AG04450 (cell line): Measurements from ENCODE around the gene SKI. TPM values are rescaled to one million over a fixed set of nuclear protein-coding genes. Genes with fewer than 3 reads are reported as not detected.

ENCODE experiments used
- CTCF ChIA-PET: fragments of 300-600, 350-600 bp; formaldehyde crosslinking; extraction: SDS; loops from one replicate; lab custom pipeline; 2022; ENCODE audit warnings: antibody characterized with exemption, inconsistent platforms; lab: Charles Lee
- POLR2A ChIA-PET: fragments of 350-600 bp; formaldehyde crosslinking; extraction: SDS; loops from one replicate; lab custom pipeline; 2021; ENCODE audit warnings: antibody characterized with exemption, inconsistent platforms; lab: Yijun Ruan, JAX
- DNase-seq: peaks from one replicate; pipeline ENCODE4 v3.0.0-alpha.2; 2011; ENCODE audit warnings: low read depth, low spot score
- H3K27ac ChIP-seq: one replicate; pipeline ENCODE4 v1.5.1; 2012; ENCODE audit warnings: low read depth, low read length, control low read depth
- H3K27me3 ChIP-seq: one replicate; pipeline ENCODE4 v1.6.0; 2012; ENCODE audit warnings: low read length; ENCODE audit not compliant: control insufficient read depth, insufficient read depth
- H3K4me3 ChIP-seq: 2 replicates; pipeline ENCODE4 v1.5.1; 2011; ENCODE audit warnings: mild to moderate bottlenecking, low read depth, low read length, control low read depth
- H3K9me3 ChIP-seq: 2 replicates; pipeline ENCODE4 v1.5.1; 2012; ENCODE audit warnings: low read length; ENCODE audit not compliant: control insufficient read depth, insufficient read depth
- polyA plus RNA-seq: library from polyadenylated mRNA; depleted of rRNA; stranded (reverse); fragments of >200 nt; gene quantifications from 2 replicates; pipeline ENCODE4 v1.2.3, GENCODE V29; 2011
- TF ChIP-seq, protein P1 (sequence below): IDR thresholded peaks from 2 replicates; pipeline ENCODE4 v1.5.1; 2011; ENCODE audit warnings: low read depth, low read length, control low read depth, inconsistent platforms

SKI gene
- polyA plus RNA-seq, 1 experiment = 6.7 TPM

DNA sequence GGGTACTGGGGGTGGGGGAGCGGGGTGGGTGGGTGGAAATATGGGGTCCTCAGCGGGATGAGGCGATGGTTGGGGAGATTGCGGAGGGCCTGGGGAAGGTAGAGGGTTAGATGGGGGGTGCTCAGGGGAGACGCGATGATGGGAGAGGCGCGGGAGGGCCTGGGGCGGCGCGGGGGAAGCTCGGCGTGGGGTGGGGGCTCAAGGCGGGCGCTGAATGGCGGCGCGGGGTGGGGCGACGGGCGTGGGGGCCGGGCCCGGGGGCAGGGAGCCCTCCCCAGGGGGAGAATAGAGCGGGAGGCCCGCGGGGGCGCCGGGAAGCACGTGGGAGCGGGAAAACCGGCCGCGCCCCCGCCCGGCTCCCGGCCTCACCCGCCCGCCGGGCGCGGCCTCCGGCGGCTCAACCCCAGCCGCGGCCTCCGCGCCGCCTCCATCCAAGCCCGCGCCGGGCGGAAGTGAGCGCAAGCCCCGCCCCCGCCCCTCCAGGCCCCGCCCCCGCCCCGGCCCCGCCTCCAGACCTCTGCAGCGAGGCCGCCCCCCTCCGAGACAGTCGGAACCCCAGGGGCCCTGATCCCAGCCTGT, 33.7 kb upstream of the SKI start, which contains the start of gene FAAP20:
TSS of gene FAAP20 (minus strand) at position 454 of the 579 bp plus-strand sequence. CDS start at position 431, 23 bp downstream.
- DNase-seq = no peak
- CTCF ChIA-PET = interaction anchor here (0.6 to 7.3 kb wide), 36 partner anchors 10 to 390 kb away, joined by 3 to 255 read pairs (median 4); partner anchors contain the start of genes MORN1 and RER1
- POLR2A ChIA-PET = interaction anchor here (0.7 to 2.1 kb wide), 9 partner anchors 10 to 391 kb away, joined by 3 to 24 read pairs (median 4); partner anchors contain the start of genes MORN1 and RER1
- TF ChIP-seq, protein P1, sequence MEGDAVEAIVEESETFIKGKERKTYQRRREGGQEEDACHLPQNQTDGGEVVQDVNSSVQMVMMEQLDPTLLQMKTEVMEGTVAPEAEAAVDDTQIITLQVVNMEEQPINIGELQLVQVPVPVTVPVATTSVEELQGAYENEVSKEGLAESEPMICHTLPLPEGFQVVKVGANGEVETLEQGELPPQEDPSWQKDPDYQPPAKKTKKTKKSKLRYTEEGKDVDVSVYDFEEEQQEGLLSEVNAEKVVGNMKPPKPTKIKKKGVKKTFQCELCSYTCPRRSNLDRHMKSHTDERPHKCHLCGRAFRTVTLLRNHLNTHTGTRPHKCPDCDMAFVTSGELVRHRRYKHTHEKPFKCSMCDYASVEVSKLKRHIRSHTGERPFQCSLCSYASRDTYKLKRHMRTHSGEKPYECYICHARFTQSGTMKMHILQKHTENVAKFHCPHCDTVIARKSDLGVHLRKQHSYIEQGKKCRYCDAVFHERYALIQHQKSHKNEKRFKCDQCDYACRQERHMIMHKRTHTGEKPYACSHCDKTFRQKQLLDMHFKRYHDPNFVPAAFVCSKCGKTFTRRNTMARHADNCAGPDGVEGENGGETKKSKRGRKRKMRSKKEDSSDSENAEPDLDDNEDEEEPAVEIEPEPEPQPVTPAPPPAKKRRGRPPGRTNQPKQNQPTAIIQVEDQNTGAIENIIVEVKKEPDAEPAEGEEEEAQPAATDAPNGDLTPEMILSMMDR = no peak
- H3K27ac ChIP-seq = peak within 1 kb of the TSS; percentile 89
- peak within 1 kb of the TSS; percentile 70 for H3K4me3 ChIP-seq
- H3K9me3 ChIP-seq = no peaks in the 10 kb centered on the region; the same call in 1 of the 2 replicates
- H3K27me3 ChIP-seq = no peaks in the 10 kb centered on the region

- DNase-seq = peak; percentile 48
- CTCF ChIA-PET = interaction anchor here (0.6 to 7.3 kb wide), 39 partner anchors 9 to 389 kb away, joined by 3 to 255 read pairs (median 4); partner anchors contain the start of genes MORN1 and RER1
- Histone ChIP-seq H3K4me3 (peak overlapping the region; percentile 70), H3K27ac (peak overlapping the region; percentile 89), H3K27me3 (no peaks in the 10 kb centered on the region), H3K9me3 (no peaks in the 10 kb centered on the region; the same call in 1 of the 2 replicates)
- POLR2A ChIA-PET = interaction anchor here (0.7 to 2.1 kb wide), 11 partner anchors 9 to 390 kb away, joined by 3 to 24 read pairs (median 4); partner anchors contain the start of genes MORN1 and RER1
- TF ChIP-seq, protein P1 = peak; percentile 85
Measured at GRCh38 chr1:2194898-2195673, 33.0 kb upstream of the SKI start.

GRCh38 chr1:2195785-2196184, 32.3 kb upstream of the SKI start:
- no peak for DNase-seq
- CTCF ChIA-PET = interaction anchor here (0.6 to 7.3 kb wide), 11 partner anchors 8 to 197 kb away, joined by 3 to 255 read pairs (median 6); no protein-coding TSS in a partner anchor
- H3K27ac ChIP-seq = peak overlapping the region; percentile 89

GRCh38 chr1:2196901-2197638, 31.0 kb upstream of the SKI start:
- CTCF ChIA-PET = interaction anchor here (0.9 to 7.3 kb wide), 2 partner anchors 115 to 184 kb away, joined by 3 to 255 read pairs; no protein-coding TSS in a partner anchor
- no peak overlapping the region for H3K4me3 ChIP-seq
- TF ChIP-seq, protein P1 = no peak
- POLR2A ChIA-PET = interaction anchor here (0.6 kb wide), 1 partner anchor 8 kb away, joined by 3 read pairs; no protein-coding TSS in a partner anchor
- H3K27me3 ChIP-seq = no peaks in the 10 kb centered on the region
- no peak for DNase-seq
- no peak overlapping the region for H3K27ac ChIP-seq
- no peaks in the 10 kb centered on the region; the same call in 1 of the 2 replicates for H3K9me3 ChIP-seq

More at GRCh38 chr1:2195785-2196184, 32.3 kb upstream of the SKI start:
- Histone ChIP-seq H3K9me3 (no peaks in the 10 kb centered on the region; the same call in 1 of the 2 replicates), H3K4me3 (no peak overlapping the region), H3K27me3 (no peaks in the 10 kb centered on the region)
- POLR2A ChIA-PET = interaction anchor here (1.2 to 2.1 kb wide), 3 partner anchors 186 to 196 kb away, joined by 4 to 24 read pairs (median 9); partner anchors contain the start of genes MORN1 and RER1
- TF ChIP-seq, protein P1 = no peak
